Calu3 (cell line): Measurements from ENCODE around the gene LRBA. TPM values are rescaled to one million over a fixed set of nuclear protein-coding genes. Genes with fewer than 3 reads are reported as not detected.

Experiments
- BruUV-seq: library from RNA; stranded (reverse); fragments of 400-500 nt; replicated peaks from 2 replicates; lab custom pipeline; 2021; lab: Mats Ljungman, UMichigan
- CTCF ChIA-PET: fragments of 300-600 bp; sonication (Branson Sonifier 250); formaldehyde crosslinking; loops from one replicate; lab custom pipeline; 2022; ENCODE audit warnings: antibody characterized with exemption; lab: Charles Lee
- DNase-seq: peaks from one replicate; pipeline ENCODE4 v3.0.0; 2022
- H3K27ac Mint-ChIP-seq: one replicate; pipeline ENCODE4 v1.8.0; 2022; ENCODE audit warnings: mixed read lengths; ENCODE audit not compliant: unreplicated experiment
- H3K27me3 Mint-ChIP-seq: one replicate; pipeline ENCODE4 v1.8.0; 2022; ENCODE audit warnings: mixed read lengths; ENCODE audit not compliant: unreplicated experiment
- H3K36me3 Mint-ChIP-seq: one replicate; pipeline ENCODE4 v1.8.0; 2022; ENCODE audit warnings: mild to moderate bottlenecking, moderate library complexity, mixed read lengths; ENCODE audit not compliant: insufficient read depth, unreplicated experiment
- H3K4me1 Mint-ChIP-seq: one replicate; pipeline ENCODE4 v1.8.0; 2022; ENCODE audit warnings: mild to moderate bottlenecking, low read depth, mixed read lengths; ENCODE audit not compliant: unreplicated experiment
- H3K4me3 Mint-ChIP-seq: one replicate; pipeline ENCODE4 v1.8.0; 2022; ENCODE audit warnings: mild to moderate bottlenecking, low read depth, moderate library complexity, mixed read lengths; ENCODE audit not compliant: unreplicated experiment
- H3K9me3 Mint-ChIP-seq: one replicate; pipeline ENCODE4 v1.8.0; 2022; ENCODE audit warnings: low read depth, mixed read lengths; ENCODE audit not compliant: unreplicated experiment
- intact Hi-C: fragments of 100-400 bp; cut with micrococcal nuclease; formaldehyde crosslinking; loops from one replicate; pipeline ENCODE4 v1.10.0; 2022; ENCODE audit not compliant: unreplicated experiment
- total RNA-seq: library from RNA; stranded (reverse); gene quantifications from 2 replicates; pipeline ENCODE4 v1.2.3, GENCODE V29; 2022
- TF ChIP-seq, protein P1 (sequence below): fragments of 200-600 bp; IDR thresholded peaks from one replicate; pipeline ENCODE4 v1.8.0; 2022; ENCODE audit warnings: antibody characterized with exemption; ENCODE audit not compliant: unreplicated experiment

LRBA gene
- total RNA-seq, 1 experiment from 2014 or later = 49.0 TPM

DNA sequence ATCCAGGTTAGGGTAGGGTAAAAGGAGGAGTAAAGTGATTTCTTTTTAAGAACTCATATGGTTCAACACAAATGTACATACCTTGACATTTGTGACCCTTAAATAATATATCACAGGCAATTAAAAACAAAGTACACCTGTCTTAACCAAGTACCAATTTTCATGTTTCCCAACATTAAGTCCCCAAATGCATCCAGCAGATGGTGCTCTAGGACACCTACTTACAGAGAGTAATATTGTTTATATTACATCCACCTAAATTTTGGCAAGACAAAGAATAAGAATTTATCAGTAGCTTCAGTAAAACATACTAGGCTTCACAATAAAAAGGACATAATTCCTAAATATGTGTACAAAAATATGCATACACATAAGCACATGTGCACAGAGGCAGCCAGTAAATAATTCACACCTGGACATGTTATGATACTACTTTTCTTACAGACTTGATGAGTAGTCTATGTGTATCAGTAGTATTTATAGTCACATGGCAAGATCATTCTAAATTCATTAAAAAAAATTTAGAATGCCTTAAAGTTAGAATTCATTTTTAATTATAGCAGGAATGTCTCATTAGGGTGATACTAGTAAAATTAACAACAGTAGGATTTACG is 717.1 kb downstream of the LRBA start:
- no peak overlapping the region for H3K4me3 Mint-ChIP-seq
- H3K27ac Mint-ChIP-seq = no peak overlapping the region
- no TSS peak for BruUV-seq
- CTCF ChIA-PET = no interaction called here
- intact Hi-C loops = loop anchor here (2.0 to 10.0 kb wide), 3 partner anchors 277 to 569 kb away; no protein-coding TSS in a partner anchor
- DNase-seq = peak; percentile 28
- no peaks in the 10 kb centered on the region for H3K4me1 Mint-ChIP-seq
- H3K9me3 Mint-ChIP-seq = no peaks in the 10 kb centered on the region
- TF ChIP-seq, protein P1, sequence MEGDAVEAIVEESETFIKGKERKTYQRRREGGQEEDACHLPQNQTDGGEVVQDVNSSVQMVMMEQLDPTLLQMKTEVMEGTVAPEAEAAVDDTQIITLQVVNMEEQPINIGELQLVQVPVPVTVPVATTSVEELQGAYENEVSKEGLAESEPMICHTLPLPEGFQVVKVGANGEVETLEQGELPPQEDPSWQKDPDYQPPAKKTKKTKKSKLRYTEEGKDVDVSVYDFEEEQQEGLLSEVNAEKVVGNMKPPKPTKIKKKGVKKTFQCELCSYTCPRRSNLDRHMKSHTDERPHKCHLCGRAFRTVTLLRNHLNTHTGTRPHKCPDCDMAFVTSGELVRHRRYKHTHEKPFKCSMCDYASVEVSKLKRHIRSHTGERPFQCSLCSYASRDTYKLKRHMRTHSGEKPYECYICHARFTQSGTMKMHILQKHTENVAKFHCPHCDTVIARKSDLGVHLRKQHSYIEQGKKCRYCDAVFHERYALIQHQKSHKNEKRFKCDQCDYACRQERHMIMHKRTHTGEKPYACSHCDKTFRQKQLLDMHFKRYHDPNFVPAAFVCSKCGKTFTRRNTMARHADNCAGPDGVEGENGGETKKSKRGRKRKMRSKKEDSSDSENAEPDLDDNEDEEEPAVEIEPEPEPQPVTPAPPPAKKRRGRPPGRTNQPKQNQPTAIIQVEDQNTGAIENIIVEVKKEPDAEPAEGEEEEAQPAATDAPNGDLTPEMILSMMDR = no peak
- peaks cover 5% of the 10 kb centered on the region for H3K36me3 Mint-ChIP-seq
- no peaks in the 10 kb centered on the region for H3K27me3 Mint-ChIP-seq

DNA sequence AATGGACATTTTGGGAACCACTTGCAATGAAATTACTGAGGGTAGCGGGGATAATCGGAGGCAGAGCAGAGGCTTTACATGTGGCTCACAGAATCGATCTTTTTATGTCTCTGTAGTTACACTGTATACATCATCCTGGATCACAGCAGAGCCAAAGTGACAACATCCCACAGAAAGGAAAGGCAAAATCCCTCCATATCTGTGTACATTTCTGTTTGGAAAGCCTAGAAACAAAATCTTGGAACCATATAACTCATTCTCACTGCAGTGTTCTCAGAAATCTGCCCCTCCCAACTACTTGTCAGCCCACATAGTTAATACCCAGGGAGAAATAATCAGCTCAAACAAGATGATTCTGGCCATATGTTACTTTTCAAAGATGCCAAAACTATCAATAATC is 725.2 kb downstream of the LRBA start:
- no peak overlapping the region for H3K4me3 Mint-ChIP-seq
- BruUV-seq = no TSS peak
- TF ChIP-seq, protein P1 = no peak
- H3K27ac Mint-ChIP-seq = no peak overlapping the region
- CTCF ChIA-PET = no interaction called here
- H3K27me3 Mint-ChIP-seq = no peaks in the 10 kb centered on the region
- intact Hi-C loops = loop anchor here (10.0 kb wide), 1 partner anchor 285 kb away; no protein-coding TSS in a partner anchor
- H3K9me3 Mint-ChIP-seq = no peaks in the 10 kb centered on the region
- no peaks in the 10 kb centered on the region for H3K36me3 Mint-ChIP-seq
- no peak for DNase-seq
- no peaks in the 10 kb centered on the region for H3K4me1 Mint-ChIP-seq

GRCh38 chr4:150289198-150289597 is 725.9 kb downstream of the LRBA start:
- CTCF ChIA-PET = no interaction called here
- no peak overlapping the region for H3K27ac Mint-ChIP-seq
- no peaks in the 10 kb centered on the region for H3K9me3 Mint-ChIP-seq
- H3K4me1 Mint-ChIP-seq = no peaks in the 10 kb centered on the region
- no peak overlapping the region for H3K4me3 Mint-ChIP-seq
- DNase-seq = no peak
- TF ChIP-seq, protein P1 = no peak
- intact Hi-C loops = no loop called here
- H3K36me3 Mint-ChIP-seq = no peaks in the 10 kb centered on the region
- no peaks in the 10 kb centered on the region for H3K27me3 Mint-ChIP-seq
- BruUV-seq = no TSS peak

- no peak for DNase-seq
- TF ChIP-seq, protein P1 = no peak
- no TSS peak for BruUV-seq
- intact Hi-C loops = no loop called here
- H3K36me3 Mint-ChIP-seq = no peaks in the 10 kb centered on the region
- CTCF ChIA-PET = no interaction called here
- no peak overlapping the region for H3K4me3 Mint-ChIP-seq
- H3K27ac Mint-ChIP-seq = no peak overlapping the region
- H3K27me3 Mint-ChIP-seq = no peaks in the 10 kb centered on the region
- H3K9me3 Mint-ChIP-seq = no peaks in the 10 kb centered on the region
- no peaks in the 10 kb centered on the region for H3K4me1 Mint-ChIP-seq
Measured at GRCh38 chr4:150286656-150287055, 728.4 kb downstream of the LRBA start.
